HEK293 (cell line): ENCODE results near the gene CHKA.

Experiments
- CTCF ChIA-PET: fragments of 350-600 bp; formaldehyde crosslinking; extraction: SDS; loops from one replicate; lab custom pipeline; 2021; ENCODE audit warnings: antibody characterized with exemption; lab: Yijun Ruan, JAX
- POLR2A ChIA-PET: fragments of 300-600 bp; formaldehyde crosslinking; extraction: SDS; loops from one replicate; lab custom pipeline; 2020; ENCODE audit warnings: antibody characterized with exemption, inconsistent platforms; lab: Yijun Ruan, JAX
- H3K27ac ChIP-seq: fragments of 200-500 bp; sonication (Bioruptor generic); 2 replicates; pipeline ENCODE4 v1.5.1; 2014; ENCODE audit warnings: low read depth, low read length, control low read depth, inconsistent platforms; ENCODE audit errors: extremely low read depth
- H3K36me3 ChIP-seq, 2 experiments: fragments of 200-500 bp in 1 of 2; sonication (Bioruptor generic) in 1 of 2; 1 replicate in 1 of 2; 2 replicates in 1 of 2; pipeline ENCODE4 v1.5.1; 2014 to 2017; ENCODE audit warnings: inconsistent platforms in 2 of 2, low read length in 2 of 2; ENCODE audit not compliant: control insufficient read depth in 2 of 2, insufficient read depth in 1 of 2
- H3K4me1 ChIP-seq: fragments of 200-500 bp; sonication (Bioruptor generic); 2 replicates; pipeline ENCODE4 v1.5.1; 2014; ENCODE audit warnings: mild to moderate bottlenecking, low read length, inconsistent platforms; ENCODE audit not compliant: control insufficient read depth, insufficient read depth
- H3K4me3 ChIP-seq: 2 replicates; pipeline ENCODE4 v1.5.1; 2011; ENCODE audit warnings: low read depth, mild to moderate bottlenecking, control low read depth, low read length, moderate library complexity
- H3K9me3 ChIP-seq: fragments of 200-500 bp; sonication (Bioruptor generic); 2 replicates; pipeline ENCODE4 v1.5.1; 2014; ENCODE audit warnings: low read depth, low read length, inconsistent platforms; ENCODE audit not compliant: control insufficient read depth, insufficient read depth
- ATF2 ChIP-seq: fragments of 450-650 bp; formaldehyde crosslinking; IDR thresholded peaks from 2 replicates; pipeline ENCODE4 v1.5.1; 2016; ENCODE audit warnings: missing biosample characterization, missing genetic modification characterization, low read depth
- EGR2 ChIP-seq: fragments of 450-650 bp; formaldehyde crosslinking; IDR thresholded peaks from 2 replicates; pipeline ENCODE4 v1.5.1; 2016; ENCODE audit warnings: low read depth, missing biosample characterization, missing genetic modification characterization
- HOXA7 ChIP-seq: sonication (generic); formaldehyde crosslinking; IDR thresholded peaks from 2 replicates; pipeline ENCODE4 v1.8.1; 2022; ENCODE audit warnings: missing genetic modification reagents, borderline replicate concordance
- IKZF3 ChIP-seq: fragments of 450-650 bp; IDR thresholded peaks from 2 replicates; pipeline ENCODE4 v1.5.0; 2018; ENCODE audit warnings: missing biosample characterization, mild to moderate bottlenecking, missing genetic modification characterization, moderate library complexity
- KLF1 ChIP-seq: fragments of 450-650 bp; formaldehyde crosslinking; IDR thresholded peaks from 2 replicates; pipeline ENCODE4 v1.5.1; 2016; ENCODE audit warnings: missing biosample characterization, missing genetic modification characterization
- KLF7 ChIP-seq: fragments of 450-650 bp; formaldehyde crosslinking; IDR thresholded peaks from 2 replicates; pipeline ENCODE4 v1.5.1; 2016; ENCODE audit warnings: missing biosample characterization, missing genetic modification characterization, borderline replicate concordance
- KLF8 ChIP-seq: fragments of 450-650 bp; formaldehyde crosslinking; IDR thresholded peaks from 2 replicates; pipeline ENCODE4 v1.5.1; 2016; ENCODE audit warnings: missing biosample characterization, missing genetic modification characterization
- OSR2 ChIP-seq: fragments of 450-650 bp; formaldehyde crosslinking; IDR thresholded peaks from 2 replicates; pipeline ENCODE4 v1.5.1; 2016; ENCODE audit warnings: missing biosample characterization, missing genetic modification characterization
- TCF7L2 ChIP-seq: IDR thresholded peaks from 2 replicates; pipeline ENCODE4 v1.6.1; 2011; ENCODE audit warnings: low read depth, mild to moderate bottlenecking, inconsistent platforms, low read length, moderate library complexity, borderline replicate concordance
- ZBTB1 ChIP-seq: fragments of 450-650 bp; formaldehyde crosslinking; IDR thresholded peaks from 2 replicates; pipeline ENCODE4 v1.5.1; 2016; ENCODE audit warnings: missing biosample characterization, missing genetic modification characterization
- ZBTB8A ChIP-seq: fragments of 450-650 bp; formaldehyde crosslinking; IDR thresholded peaks from 2 replicates; pipeline ENCODE4 v1.5.1; 2016; ENCODE audit warnings: missing biosample characterization, missing genetic modification characterization
- ZNF174 ChIP-seq: fragments of 450-650 bp; formaldehyde crosslinking; IDR thresholded peaks from 2 replicates; pipeline ENCODE4 v1.5.0; 2017; ENCODE audit warnings: missing biosample characterization, mild to moderate bottlenecking, missing genetic modification characterization
- ZNF19 ChIP-seq: fragments of 450-650 bp; formaldehyde crosslinking; IDR thresholded peaks from 2 replicates; pipeline ENCODE4; 2016; ENCODE audit warnings: missing biosample characterization, missing genetic modification characterization, low read depth
- ZNF214 ChIP-seq: fragments of 450-650 bp; formaldehyde crosslinking; IDR thresholded peaks from 2 replicates; pipeline ENCODE4 v1.5.1; 2017; ENCODE audit warnings: missing biosample characterization, mild to moderate bottlenecking, missing genetic modification characterization, borderline replicate concordance
- ZNF223 ChIP-seq: fragments of 450-650 bp; formaldehyde crosslinking; IDR thresholded peaks from 2 replicates; pipeline ENCODE4 v1.5.1; 2016; ENCODE audit warnings: missing biosample characterization, missing genetic modification characterization
- ZNF341 ChIP-seq: fragments of 450-650 bp; formaldehyde crosslinking; IDR thresholded peaks from 2 replicates; pipeline ENCODE4; 2016; ENCODE audit warnings: low read depth, missing biosample characterization, missing genetic modification characterization
- ZNF433 ChIP-seq: fragments of 450-650 bp; formaldehyde crosslinking; IDR thresholded peaks from 2 replicates; pipeline ENCODE4 v1.5.1; 2016; ENCODE audit warnings: missing biosample characterization, missing genetic modification characterization, low read depth
- ZNF544 ChIP-seq: fragments of 450-650 bp; formaldehyde crosslinking; IDR thresholded peaks from 2 replicates; pipeline ENCODE4 v1.5.0; 2017; ENCODE audit warnings: missing biosample characterization, missing genetic modification characterization
- ZNF670 ChIP-seq: fragments of 450-650 bp; formaldehyde crosslinking; IDR thresholded peaks from 2 replicates; pipeline ENCODE4 v1.5.1; 2016; ENCODE audit warnings: missing biosample characterization, missing genetic modification characterization, low read depth
- TF ChIP-seq, protein P1 (sequence below): fragments of 450-650 bp; formaldehyde crosslinking; IDR thresholded peaks from 2 replicates; pipeline ENCODE4 v1.5.1; 2016; ENCODE audit warnings: missing biosample characterization, missing genetic modification characterization
- TF ChIP-seq, protein P2 (sequence below): fragments of 450-650 bp; formaldehyde crosslinking; IDR thresholded peaks from 2 replicates; pipeline ENCODE4 v1.5.1; 2016; ENCODE audit warnings: missing biosample characterization, missing genetic modification characterization

CHKA gene

GRCh38 chr11:68140496-68141245 is 19.5 kb upstream of the CHKA start:
- TF ChIP-seq ZNF341 (tag by site-specific recombination) = no peak
- TF ChIP-seq KLF8 (tag by site-specific recombination) = no peak
- TF ChIP-seq EGR2 (tag by site-specific recombination) = no peak
- no peak for TF ChIP-seq ZNF544 (tag by site-specific recombination)
- TF ChIP-seq, protein P1, sequence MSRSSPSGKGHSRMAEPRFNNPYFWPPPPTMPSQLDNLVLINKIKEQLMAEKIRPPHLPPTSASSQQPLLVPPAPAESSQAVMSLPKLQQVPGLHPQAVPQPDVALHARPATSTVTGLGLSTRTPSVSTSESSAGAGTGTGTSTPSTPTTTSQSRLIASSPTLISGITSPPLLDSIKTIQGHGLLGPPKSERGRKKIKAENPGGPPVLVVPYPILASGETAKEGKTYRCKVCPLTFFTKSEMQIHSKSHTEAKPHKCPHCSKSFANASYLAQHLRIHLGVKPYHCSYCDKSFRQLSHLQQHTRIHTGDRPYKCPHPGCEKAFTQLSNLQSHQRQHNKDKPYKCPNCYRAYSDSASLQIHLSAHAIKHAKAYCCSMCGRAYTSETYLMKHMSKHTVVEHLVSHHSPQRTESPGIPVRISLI (tag by site-specific recombination) = no peak
- TF ChIP-seq IKZF3 (tag by site-specific recombination) = no peak
- TF ChIP-seq ZBTB1 (tag by site-specific recombination) = no peak
- TF ChIP-seq OSR2 = no peak
- no peak for TF ChIP-seq HOXA7 (CRISPR knock-in tag)
- TF ChIP-seq TCF7L2 = no peak
- TF ChIP-seq ZNF214 (tag by site-specific recombination) = no peak
- no peak for TF ChIP-seq KLF7
- TF ChIP-seq ZNF19 (tag by site-specific recombination) = no peak
- Histone ChIP-seq H3K4me3 (no peak overlapping the region), H3K9me3 (no peaks in the 10 kb centered on the region), H3K27ac (no peak overlapping the region), H3K4me1 (no peaks in the 10 kb centered on the region), H3K36me3 (no peaks in the 10 kb centered on the region)
- ChIA-PET CTCF (no interaction called here), POLR2A (no interaction called here)

- no peak overlapping the region for H3K4me3 ChIP-seq
- no peaks in the 10 kb centered on the region for H3K9me3 ChIP-seq
- CTCF ChIA-PET = interaction anchor here (0.6 kb wide), 1 partner anchor 368 kb away, joined by 4 read pairs; no protein-coding TSS in a partner anchor
- TF ChIP-seq ZNF174 (tag by site-specific recombination) (no peak), ZNF223 (tag by site-specific recombination) (no peak), ZNF670 (tag by site-specific recombination) (no peak), ZBTB8A (tag by site-specific recombination) (no peak), ZNF433 (tag by site-specific recombination) (no peak)
- no peaks in the 10 kb centered on the region for H3K4me1 ChIP-seq
- POLR2A ChIA-PET = interaction anchor here (1.3 kb wide), 1 partner anchor 9 kb away, joined by 3 read pairs; no protein-coding TSS in a partner anchor
- H3K27ac ChIP-seq = no peak overlapping the region
- no peaks in the 10 kb centered on the region for H3K36me3 ChIP-seq
Measured at GRCh38 chr11:68138237-68138636, 17.0 kb upstream of the CHKA start.

GRCh38 chr11:68137833-68138232 is 16.6 kb upstream of the CHKA start:
- no peaks in the 10 kb centered on the region for H3K36me3 ChIP-seq
- TF ChIP-seq, protein P2, sequence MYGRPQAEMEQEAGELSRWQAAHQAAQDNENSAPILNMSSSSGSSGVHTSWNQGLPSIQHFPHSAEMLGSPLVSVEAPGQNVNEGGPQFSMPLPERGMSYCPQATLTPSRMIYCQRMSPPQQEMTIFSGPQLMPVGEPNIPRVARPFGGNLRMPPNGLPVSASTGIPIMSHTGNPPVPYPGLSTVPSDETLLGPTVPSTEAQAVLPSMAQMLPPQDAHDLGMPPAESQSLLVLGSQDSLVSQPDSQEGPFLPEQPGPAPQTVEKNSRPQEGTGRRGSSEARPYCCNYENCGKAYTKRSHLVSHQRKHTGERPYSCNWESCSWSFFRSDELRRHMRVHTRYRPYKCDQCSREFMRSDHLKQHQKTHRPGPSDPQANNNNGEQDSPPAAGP = no peak
- TF ChIP-seq KLF1 (tag by site-specific recombination) = no peak
- no peak for TF ChIP-seq ATF2 (tag by site-specific recombination)
- POLR2A ChIA-PET = interaction anchor here (1.3 kb wide), 1 partner anchor 9 kb away, joined by 3 read pairs; no protein-coding TSS in a partner anchor
- H3K9me3 ChIP-seq = no peaks in the 10 kb centered on the region
- CTCF ChIA-PET = interaction anchor here (0.6 kb wide), 1 partner anchor 369 kb away, joined by 4 read pairs; no protein-coding TSS in a partner anchor
- no peak overlapping the region for H3K4me3 ChIP-seq
- H3K4me1 ChIP-seq = no peaks in the 10 kb centered on the region
- no peak overlapping the region for H3K27ac ChIP-seq
